HG03432 (cell line): ENCODE results near the gene TBC1D1.

ENCODE experiments used
- ATAC-seq: cut with Tn5 transposase; IDR thresholded peaks from one replicate; pipeline ENCODE4 v1.9.1; 2021; ENCODE audit warnings: mild to moderate bottlenecking, moderate library complexity; ENCODE audit not compliant: unreplicated experiment

TBC1D1 gene

GRCh38 chr4:38095691-38096090 is 204.8 kb downstream of the TBC1D1 start:
- no peak for ATAC-seq

DNA sequence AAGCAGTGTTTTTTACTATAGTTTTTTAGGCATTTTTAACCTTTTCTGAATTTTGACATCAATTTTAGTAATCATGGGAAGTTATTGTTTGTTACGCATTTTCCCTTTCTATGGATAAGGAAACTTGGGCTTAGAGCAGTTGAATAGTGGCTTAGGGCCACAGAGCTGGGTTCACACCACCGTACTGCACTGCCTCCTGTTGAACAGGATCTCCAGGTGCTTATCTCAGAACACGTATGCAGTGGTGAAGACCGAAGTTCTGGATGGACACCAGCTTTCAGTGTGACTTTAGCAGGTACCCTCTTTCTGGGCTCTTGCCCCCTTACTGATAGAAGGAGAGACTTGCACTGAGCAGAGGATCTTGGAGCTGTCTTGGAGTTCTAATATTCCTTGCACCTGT is 206.9 kb downstream of the TBC1D1 start:
- no peak for ATAC-seq

GRCh38 chr4:38099020-38099600 is 208.2 kb downstream of the TBC1D1 start:
- ATAC-seq = no peak

DNA sequence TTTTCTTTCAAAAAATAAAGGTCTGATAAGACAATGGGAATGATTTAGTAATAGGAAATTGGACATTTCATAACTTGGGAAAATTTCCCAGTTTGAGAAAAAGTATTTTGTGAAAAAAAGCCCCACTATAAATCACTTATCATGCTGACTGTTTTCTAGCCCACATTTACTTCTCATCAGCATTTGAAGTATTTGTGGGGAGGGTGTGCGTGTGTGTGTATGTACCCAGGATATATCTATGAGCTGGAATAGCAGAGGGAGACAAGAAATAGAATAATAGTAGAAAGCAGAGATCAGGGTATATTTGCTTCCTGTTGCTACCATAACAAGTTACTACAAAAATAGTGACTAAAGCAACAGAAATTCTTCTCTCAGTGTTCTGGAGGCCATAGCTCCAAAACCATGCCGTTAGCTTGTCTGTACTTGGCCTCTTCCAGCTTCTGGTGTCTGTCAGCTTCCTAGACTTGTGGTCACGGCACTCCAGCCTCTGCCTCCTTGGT is 209.1 kb downstream of the TBC1D1 start:
- ATAC-seq = no peak

- ATAC-seq = no peak
These were observed 209.8 kb downstream of the TBC1D1 start for GRCh38 chr4:38100474-38101255.

DNA sequence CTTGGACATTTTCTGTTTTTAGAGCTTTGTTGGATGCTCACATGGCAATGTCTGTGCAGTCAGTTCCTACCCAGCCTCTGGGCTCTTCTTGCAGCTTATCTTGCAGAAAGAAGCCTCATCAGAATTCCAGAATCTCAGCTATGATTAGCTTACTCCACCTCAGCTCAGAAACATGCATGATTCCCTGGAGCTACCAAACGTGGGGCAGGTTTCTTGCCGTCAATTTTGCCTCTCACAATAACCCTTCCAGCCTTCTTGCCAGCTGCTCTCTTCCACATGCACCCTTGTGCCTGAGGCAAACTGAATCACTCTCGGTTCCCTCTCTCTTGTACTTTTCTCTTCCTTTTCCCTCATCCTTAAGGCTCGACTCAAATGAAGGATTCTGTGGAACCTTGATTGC is 210.7 kb downstream of the TBC1D1 start:
- ATAC-seq = no peak

DNA sequence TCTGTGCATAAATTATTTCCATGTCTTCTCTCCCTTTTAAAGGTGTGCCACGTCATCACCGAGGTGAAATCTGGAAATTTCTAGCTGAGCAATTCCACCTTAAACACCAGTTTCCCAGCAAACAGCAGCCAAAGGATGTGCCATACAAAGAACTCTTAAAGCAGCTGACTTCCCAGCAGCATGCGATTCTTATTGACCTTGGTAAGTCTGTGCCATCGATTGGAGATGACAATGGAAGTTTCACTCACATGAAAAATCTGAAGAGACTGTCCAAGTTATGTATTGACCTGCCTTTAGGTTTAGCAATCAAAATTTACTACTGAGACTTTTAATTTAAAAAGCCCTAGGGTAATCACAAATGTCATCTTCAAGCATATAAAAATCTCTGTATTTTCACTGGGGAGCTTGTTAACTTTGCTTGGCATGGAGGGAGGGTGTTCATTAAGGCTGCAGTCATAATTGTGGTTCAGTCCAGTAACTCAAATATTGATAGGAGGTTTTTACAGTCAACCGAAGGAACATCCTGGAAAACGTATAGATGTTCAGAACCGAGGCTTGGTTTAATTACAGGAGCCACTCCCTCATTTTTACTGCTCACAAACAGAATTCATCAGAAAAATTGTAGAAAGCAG is 212.2 kb downstream of the TBC1D1 start:
- no peak for ATAC-seq

GRCh38 chr4:38105475-38106220 is 214.8 kb downstream of the TBC1D1 start:
- ATAC-seq = peak; percentile 96

DNA sequence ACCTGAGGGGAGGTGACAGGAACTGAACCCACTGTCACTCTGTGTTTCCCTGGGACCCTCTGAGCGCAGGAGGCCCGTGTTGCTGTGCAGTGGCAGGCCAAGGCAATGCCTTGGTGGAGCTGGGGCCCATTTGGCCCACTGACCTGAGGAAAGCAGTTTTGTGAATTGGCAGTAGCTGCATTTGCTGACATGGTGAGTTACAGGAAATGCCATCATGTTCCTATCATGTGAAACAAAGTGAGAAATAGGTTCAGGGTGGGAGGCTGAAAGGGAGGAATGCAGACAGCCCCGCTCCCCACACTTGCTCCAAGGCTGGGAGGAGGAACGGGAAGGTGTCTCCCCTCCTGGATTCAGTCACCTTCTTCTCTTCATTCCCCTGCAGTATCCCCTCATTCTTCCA is 215.4 kb downstream of the TBC1D1 start:
- no peak for ATAC-seq

DNA sequence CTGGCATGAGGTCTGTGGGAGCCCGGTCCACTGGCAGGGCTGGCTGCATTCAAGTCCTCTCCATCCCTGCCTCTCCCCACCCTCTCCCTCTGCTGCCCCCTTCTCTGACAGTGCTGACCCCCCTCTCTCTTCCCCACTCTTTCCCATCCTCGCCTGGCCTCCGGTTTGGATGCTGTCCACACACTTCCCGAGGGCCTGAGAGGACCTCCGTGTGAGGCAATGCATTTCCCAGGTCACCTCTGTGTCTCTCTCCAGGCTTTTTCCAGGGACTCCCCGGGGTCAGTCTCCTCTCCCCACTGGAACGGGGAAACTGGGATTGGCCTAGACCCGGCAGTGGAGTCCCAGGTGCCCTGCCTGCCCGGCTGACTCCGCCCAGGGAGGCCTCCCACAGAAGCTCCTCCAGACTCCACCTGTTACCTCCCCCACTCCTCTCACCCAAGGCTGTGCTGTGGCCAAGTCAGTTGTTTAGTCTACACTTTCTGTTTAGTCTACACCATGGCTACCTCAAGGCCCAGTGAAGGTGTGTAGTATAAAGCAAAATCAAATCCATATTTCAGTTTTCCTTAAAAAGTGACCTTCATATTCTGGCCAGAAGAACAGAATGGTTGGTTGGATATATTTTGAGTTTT is 216.1 kb downstream of the TBC1D1 start:
- no peak for ATAC-seq

DNA sequence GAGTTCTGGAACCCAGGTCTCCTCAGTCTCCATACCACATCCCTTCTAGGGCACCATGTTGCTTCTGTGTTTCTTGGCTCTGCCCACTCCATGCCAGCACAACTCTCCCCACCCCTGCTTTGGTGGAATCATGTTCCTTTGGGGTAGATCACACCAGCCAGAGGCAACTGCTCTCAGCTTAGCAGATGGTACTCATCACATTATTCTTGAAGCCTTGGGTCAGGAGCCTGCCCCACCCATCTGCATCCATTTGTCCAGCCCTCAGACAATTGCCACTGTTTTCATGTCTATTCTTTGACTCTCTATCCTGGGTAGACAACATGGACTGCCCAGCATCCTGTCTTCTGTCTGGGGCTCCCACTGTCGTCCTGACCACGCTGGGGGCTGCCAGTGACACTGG is 216.9 kb downstream of the TBC1D1 start:
- ATAC-seq = no peak

DNA sequence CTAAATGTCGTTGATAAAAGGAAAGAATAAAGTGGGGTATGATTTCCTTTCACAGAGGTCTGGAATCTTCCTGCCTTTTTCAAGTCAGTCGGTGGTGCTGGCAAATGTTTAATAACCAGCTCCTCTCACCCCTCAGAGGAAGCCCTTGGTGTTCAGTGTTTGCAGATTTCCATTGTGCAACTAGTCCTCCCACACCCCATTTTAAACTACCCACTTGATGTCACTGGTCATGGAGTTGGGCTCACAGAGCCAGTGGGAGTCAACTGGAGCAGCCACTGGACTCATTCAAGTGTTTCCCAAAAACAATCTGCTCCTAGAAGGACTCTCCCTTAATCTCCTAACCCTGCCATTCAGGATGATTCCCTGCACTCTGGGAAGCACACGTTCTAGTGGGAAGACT is 218.5 kb downstream of the TBC1D1 start:
- no peak for ATAC-seq

- no peak for ATAC-seq
These were observed 219.0 kb downstream of the TBC1D1 start for GRCh38 chr4:38109896-38110295.

- no peak for ATAC-seq
These were observed 220.1 kb downstream of the TBC1D1 start for GRCh38 chr4:38111024-38111423.

DNA sequence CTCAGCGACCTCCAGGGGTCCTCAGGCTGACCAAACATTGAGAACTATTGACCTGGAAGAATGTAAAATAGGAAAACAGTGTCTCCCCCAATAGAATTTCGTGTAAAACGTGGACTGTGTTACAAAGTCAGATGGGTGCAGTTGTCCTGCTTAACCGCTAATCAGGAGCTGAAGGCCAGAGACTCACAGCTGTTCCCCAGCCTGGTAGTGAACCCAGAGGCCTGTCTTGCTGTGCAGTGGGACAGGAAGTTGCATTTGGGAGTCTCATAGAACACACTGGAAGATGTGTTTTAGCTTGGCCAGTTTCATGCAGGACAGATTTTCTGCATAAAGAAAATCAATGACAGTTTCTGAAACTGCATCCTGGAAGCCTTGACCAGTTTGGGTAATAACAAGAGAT is 220.8 kb downstream of the TBC1D1 start:
- ATAC-seq = no peak

GRCh38 chr4:38113132-38113531 is 222.2 kb downstream of the TBC1D1 start:
- ATAC-seq = no peak

GRCh38 chr4:38113551-38113950 is 222.7 kb downstream of the TBC1D1 start:
- ATAC-seq = no peak

- ATAC-seq = no peak
These were observed 223.7 kb downstream of the TBC1D1 start for GRCh38 chr4:38114386-38115150.

DNA sequence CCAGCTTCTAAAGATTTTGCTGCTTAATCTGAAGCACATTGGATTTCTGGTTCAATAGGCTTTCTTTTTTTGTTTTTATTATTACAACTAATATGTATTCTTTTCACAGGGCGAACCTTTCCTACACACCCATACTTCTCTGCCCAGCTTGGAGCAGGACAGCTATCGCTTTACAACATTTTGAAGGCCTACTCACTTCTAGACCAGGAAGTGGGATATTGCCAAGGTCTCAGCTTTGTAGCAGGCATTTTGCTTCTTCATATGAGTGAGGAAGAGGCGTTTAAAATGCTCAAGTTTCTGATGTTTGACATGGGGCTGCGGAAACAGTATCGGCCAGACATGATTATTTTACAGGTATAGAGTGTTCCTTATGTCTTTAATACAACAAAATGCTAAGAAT is 224.7 kb downstream of the TBC1D1 start:
- no peak for ATAC-seq

DNA sequence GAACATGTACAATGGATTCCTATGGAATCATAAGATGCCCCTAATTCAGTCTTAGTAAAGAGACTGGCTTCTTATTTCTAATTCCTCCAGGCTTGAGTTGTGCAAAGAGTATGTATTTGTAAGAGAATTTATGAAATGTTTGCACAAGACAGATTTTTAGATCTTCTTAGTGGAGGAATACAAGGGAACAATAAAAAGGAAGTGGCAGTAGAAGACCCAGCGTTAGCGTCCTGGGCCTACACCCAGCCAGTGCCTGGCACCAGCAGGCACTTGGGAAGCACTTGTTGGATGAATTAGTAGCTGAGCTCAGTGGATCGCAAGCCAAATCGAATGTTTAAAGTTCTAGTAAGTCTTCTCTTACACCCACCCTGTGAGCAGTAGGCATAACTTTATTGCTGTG is 226.7 kb downstream of the TBC1D1 start:
- no peak for ATAC-seq
